ENCODE data around the gene KAT7.

DNA sequence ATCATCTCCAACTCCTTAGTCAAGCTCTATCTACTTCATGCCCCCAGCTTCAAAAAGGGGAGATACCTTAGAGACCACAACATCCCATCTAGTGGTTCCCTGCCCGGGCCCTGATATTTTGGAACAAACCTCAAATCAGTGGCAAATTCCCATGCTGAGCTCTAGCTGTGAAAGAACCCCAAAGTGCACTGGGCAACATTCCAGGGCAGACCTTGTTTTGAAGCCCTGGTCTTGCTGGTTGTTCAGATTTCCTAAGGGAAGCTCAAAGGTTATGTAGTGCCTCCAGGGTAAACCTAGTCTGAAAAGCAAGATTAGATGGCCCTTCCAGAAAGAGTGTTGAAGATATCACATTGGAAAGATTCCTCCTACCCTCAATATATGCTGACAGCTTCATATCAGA is 40.8 kb upstream of the KAT7 start:
- no peak for TF ChIP-seq CTCF (IDR thresholded peaks at IDR 0.05; ENCODE audit: poor library complexity, severe bottlenecking)
- TF ChIP-seq EZH2 (IDR thresholded peaks at IDR 0.05; ENCODE audit: borderline replicate concordance, insufficient read depth, low read length, poor library complexity, severe bottlenecking): no peak
- TF ChIP-seq EP300 (conservative IDR thresholded peaks at IDR 0.05; ENCODE audit: poor library complexity, severe bottlenecking): no peak
- TF ChIP-seq, protein P1, sequence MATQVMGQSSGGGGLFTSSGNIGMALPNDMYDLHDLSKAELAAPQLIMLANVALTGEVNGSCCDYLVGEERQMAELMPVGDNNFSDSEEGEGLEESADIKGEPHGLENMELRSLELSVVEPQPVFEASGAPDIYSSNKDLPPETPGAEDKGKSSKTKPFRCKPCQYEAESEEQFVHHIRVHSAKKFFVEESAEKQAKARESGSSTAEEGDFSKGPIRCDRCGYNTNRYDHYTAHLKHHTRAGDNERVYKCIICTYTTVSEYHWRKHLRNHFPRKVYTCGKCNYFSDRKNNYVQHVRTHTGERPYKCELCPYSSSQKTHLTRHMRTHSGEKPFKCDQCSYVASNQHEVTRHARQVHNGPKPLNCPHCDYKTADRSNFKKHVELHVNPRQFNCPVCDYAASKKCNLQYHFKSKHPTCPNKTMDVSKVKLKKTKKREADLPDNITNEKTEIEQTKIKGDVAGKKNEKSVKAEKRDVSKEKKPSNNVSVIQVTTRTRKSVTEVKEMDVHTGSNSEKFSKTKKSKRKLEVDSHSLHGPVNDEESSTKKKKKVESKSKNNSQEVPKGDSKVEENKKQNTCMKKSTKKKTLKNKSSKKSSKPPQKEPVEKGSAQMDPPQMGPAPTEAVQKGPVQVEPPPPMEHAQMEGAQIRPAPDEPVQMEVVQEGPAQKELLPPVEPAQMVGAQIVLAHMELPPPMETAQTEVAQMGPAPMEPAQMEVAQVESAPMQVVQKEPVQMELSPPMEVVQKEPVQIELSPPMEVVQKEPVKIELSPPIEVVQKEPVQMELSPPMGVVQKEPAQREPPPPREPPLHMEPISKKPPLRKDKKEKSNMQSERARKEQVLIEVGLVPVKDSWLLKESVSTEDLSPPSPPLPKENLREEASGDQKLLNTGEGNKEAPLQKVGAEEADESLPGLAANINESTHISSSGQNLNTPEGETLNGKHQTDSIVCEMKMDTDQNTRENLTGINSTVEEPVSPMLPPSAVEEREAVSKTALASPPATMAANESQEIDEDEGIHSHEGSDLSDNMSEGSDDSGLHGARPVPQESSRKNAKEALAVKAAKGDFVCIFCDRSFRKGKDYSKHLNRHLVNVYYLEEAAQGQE (IDR thresholded peaks at IDR 0.05; ENCODE audit: borderline replicate concordance): no peak
- TF ChIP-seq SMC3 (conservative IDR thresholded peaks at IDR 0.05; ENCODE audit: poor library complexity): no peak
- no peak for TF ChIP-seq MXI1 (conservative IDR thresholded peaks at IDR 0.05; ENCODE audit: poor library complexity, severe bottlenecking)
